Activated naive CD4-positive, alpha-beta T cell treated with anti-CD3 and anti-CD28 coated beads for 36 hours (primary cell): Measurements from ENCODE around the gene STOX1. TPM values are rescaled to one million over a fixed set of nuclear protein-coding genes. Genes with fewer than 3 reads are reported as not detected.

Source experiments
- CTCF ChIA-PET: fragments of 350-600 bp; sonication (Branson Sonifier 250); formaldehyde crosslinking; loops from one replicate; lab custom pipeline; 2021; ENCODE audit warnings: antibody characterized with exemption; lab: Charles Lee
- DNase-seq: peaks from one replicate; pipeline ENCODE4 v3.0.0-alpha.2; 2020
- H3K27ac Mint-ChIP-seq: one replicate; pipeline ENCODE4 v1.8.0; 2021; ENCODE audit warnings: mild to moderate bottlenecking, mixed read lengths
- H3K27me3 Mint-ChIP-seq: one replicate; pipeline ENCODE4 v1.8.0; 2021; ENCODE audit warnings: low read depth, mixed read lengths
- H3K36me3 Mint-ChIP-seq: one replicate; pipeline ENCODE4 v1.8.0; 2021; ENCODE audit warnings: low read depth, mixed read lengths
- H3K4me1 Mint-ChIP-seq: one replicate; pipeline ENCODE4 v1.8.0; 2021; ENCODE audit warnings: low read depth, mixed read lengths
- H3K4me3 Mint-ChIP-seq: one replicate; pipeline ENCODE4 v1.8.0; 2021; ENCODE audit warnings: mild to moderate bottlenecking, moderate library complexity, mixed read lengths
- H3K9me3 Mint-ChIP-seq: one replicate; pipeline ENCODE4 v1.8.0; 2021; ENCODE audit warnings: mixed read lengths
- intact Hi-C: fragments of 100-400 bp; cut with micrococcal nuclease; formaldehyde crosslinking; loops from one replicate; pipeline ENCODE4 v1.15.1; 2023
- total RNA-seq, 2 experiments: library from RNA; stranded (reverse); gene quantifications; one replicate each; pipeline ENCODE4 v1.2.3, GENCODE V29; 2021

Gene STOX1
- total RNA-seq, 2 experiments from 2014 or later: 0.38 to 0.42 TPM

DNA sequence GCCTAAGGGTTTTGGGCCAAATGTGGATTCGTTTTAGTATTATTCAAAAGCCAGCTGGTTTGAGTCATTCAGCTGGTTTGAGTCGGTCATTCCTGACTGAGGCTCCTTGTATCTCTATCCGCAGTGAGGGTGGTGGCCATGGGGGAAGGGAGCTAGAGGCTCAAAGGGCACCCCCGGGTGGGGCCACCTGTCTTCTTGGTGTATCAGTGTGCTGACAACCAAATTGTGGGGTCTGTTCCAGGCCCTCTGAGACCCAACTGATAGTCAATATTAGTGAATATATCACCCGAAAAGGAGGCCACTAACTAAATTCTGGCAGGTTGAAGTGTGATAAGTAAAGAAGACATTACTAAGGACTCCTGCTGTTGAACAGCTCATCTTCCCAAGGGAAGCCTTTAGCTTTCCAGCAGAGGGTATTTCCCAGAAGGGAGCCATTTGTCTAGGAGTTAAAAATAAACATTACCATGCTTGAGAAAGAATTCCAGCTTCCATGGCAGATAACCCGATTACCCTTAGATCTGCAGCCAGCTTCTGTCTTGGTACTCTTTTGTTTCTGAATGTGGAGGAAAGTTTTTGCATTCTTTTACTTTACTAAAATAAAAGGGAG, 43.9 kb downstream of the STOX1 start:
- no peaks in the 10 kb centered on the region for H3K36me3 Mint-ChIP-seq
- no peak for DNase-seq
- no peak overlapping the region for H3K27ac Mint-ChIP-seq
- H3K9me3 Mint-ChIP-seq: peaks cover 2% of the 10 kb centered on the region
- no peak overlapping the region for H3K4me3 Mint-ChIP-seq
- H3K4me1 Mint-ChIP-seq: peaks cover 14% of the 10 kb centered on the region
- CTCF ChIA-PET: interaction anchor here (0.6 to 1.6 kb wide), 2 partner anchors 12 to 426 kb away, joined by 3 to 4 read pairs; no protein-coding TSS in a partner anchor
- intact Hi-C loops: no loop called here
- H3K27me3 Mint-ChIP-seq: no peaks in the 10 kb centered on the region

DNA sequence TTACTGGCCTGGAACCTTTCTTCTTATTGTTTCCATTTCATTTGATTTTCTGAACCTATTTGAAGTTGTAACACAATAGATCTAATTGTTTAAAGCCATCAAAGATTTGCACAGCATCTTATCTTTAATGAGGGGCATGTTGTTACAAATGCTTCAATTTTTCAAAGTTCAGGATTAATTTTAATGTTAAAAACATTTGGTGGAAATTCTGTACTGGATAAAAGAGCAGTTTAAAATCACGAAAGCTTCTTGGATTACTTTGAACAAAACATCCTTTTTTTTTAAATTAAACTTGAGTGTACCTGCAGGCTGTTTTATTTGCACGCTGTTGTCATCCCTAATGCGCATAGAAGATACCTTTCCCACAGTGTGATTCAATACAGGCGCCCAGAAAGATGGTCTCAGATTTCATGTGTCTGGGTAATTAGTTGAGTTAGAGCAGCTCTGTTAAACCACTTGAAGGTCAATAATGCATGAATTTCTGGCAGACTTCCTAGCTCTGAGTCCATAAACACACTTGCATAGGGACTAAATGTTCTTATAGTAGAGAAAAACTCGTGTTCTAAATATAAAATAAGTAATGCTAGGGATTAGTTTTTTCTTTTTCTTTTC, 44.5 kb downstream of the STOX1 start:
- H3K36me3 Mint-ChIP-seq: no peaks in the 10 kb centered on the region
- H3K9me3 Mint-ChIP-seq: peaks cover 2% of the 10 kb centered on the region
- H3K27me3 Mint-ChIP-seq: no peaks in the 10 kb centered on the region
- peaks cover 10% of the 10 kb centered on the region for H3K4me1 Mint-ChIP-seq
- intact Hi-C loops: no loop called here
- H3K27ac Mint-ChIP-seq: no peak overlapping the region
- no peak for DNase-seq
- H3K4me3 Mint-ChIP-seq: no peak overlapping the region
- CTCF ChIA-PET: interaction anchor here (1.6 kb wide), 1 partner anchor 13 kb away, joined by 4 read pairs; no protein-coding TSS in a partner anchor

DNA sequence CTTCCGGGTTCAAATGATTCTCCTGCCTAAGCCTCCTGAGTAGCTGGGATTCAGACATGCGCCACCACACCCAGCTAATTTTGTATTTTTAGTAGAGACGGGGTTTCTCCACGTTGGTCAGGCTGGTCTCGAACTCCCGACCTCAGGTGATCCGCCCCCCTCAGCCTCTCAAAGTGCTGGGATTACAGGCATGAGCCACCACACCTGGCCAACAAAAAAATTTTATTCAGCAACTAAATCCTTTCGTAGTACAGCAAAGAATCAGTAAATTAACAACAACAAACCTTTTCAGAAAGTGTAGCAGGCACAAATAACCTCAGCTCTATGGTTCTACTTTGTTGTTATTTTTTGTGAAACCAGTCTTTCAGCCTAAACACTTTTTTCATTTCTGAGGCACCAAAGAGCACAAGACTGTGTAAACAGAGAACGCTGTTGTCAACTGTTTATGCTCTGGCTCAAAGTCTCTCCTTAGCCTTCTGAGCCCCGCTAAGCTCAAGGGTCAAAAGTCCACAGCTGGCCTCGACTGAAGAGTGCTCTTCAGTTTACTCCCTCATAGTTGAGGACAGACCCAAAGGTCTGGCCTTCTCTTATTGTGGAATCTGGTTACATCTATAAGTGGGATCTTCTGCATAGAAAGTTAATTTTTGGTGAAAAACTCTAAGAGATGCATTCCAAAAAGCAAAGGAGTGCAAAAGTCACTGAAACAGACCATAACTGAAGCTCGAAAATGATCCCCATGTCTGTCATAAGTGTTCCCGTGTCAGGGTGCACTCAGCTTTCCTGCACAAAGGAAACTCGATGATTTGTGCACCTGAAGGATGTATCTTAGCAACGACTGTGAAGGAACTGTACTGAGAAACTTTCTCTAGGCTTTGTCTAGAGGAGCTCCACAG, 49.2 kb downstream of the STOX1 start:
- intact Hi-C loops: no loop called here
- Mint-ChIP-seq H3K36me3 (no peaks in the 10 kb centered on the region), H3K9me3 (no peaks in the 10 kb centered on the region), H3K4me3 (no peak overlapping the region), H3K27me3 (no peaks in the 10 kb centered on the region), H3K27ac (no peak overlapping the region), H3K4me1 (no peaks in the 10 kb centered on the region)
- CTCF ChIA-PET: no interaction called here
- no peak for DNase-seq

DNA sequence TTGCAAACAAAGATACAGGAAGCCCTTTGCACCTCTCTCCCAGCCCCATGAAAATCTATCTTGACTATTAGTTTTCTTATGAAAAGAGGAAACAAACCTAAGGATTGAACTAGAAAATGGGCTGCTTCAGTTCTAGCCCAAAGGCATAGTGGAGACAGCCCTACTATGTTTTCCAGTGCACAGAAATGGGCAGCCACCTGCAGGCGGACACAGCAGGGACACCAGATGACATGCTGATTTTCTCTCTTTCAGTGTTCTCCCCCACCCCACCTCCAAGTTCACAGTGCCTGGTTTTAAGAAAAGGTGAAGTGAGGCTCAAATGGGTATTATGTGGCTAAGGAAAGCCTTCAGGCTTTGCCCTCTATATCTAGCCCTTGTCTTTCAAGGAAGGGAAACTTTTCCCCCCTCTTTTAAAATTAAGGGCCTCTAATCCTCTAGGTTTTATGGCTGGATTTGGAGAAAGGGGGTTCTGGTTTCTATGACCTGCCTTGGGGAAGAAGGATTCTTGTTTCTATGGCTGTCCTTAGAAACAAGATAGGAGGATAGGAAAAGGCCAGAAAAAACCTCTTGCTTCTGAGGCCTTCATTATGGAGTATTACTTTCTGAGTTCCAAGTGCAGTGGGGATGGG, 50.3 kb downstream of the STOX1 start:
- Mint-ChIP-seq H3K4me3 (no peak overlapping the region), H3K9me3 (no peaks in the 10 kb centered on the region), H3K36me3 (no peaks in the 10 kb centered on the region), H3K4me1 (no peaks in the 10 kb centered on the region), H3K27me3 (no peaks in the 10 kb centered on the region), H3K27ac (no peak overlapping the region)
- intact Hi-C loops: no loop called here
- CTCF ChIA-PET: no interaction called here
- no peak for DNase-seq

DNA sequence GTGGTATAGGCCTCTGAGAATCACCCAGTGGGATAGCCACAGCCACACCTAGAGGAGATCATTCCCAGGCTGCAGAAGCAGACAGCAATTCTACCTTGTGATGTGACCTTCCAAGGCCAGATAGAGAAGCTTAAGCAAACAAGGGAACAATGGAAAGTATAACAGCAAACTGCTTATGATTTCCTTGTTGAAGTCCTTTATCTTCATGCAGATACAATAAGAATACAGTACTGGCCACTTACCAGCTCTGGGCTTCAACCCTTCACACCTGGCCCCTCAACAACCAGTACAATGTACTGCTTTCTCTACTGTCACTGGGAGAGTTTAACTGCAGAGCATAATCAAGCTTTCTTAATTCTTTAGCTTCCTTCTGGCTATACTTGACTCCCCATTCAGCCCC, 51.2 kb downstream of the STOX1 start:
- CTCF ChIA-PET: no interaction called here
- no peaks in the 10 kb centered on the region for H3K4me1 Mint-ChIP-seq
- H3K4me3 Mint-ChIP-seq: no peak overlapping the region
- H3K27ac Mint-ChIP-seq: no peak overlapping the region
- H3K27me3 Mint-ChIP-seq: no peaks in the 10 kb centered on the region
- intact Hi-C loops: no loop called here
- H3K9me3 Mint-ChIP-seq: no peaks in the 10 kb centered on the region
- DNase-seq: no peak
- H3K36me3 Mint-ChIP-seq: no peaks in the 10 kb centered on the region

DNA sequence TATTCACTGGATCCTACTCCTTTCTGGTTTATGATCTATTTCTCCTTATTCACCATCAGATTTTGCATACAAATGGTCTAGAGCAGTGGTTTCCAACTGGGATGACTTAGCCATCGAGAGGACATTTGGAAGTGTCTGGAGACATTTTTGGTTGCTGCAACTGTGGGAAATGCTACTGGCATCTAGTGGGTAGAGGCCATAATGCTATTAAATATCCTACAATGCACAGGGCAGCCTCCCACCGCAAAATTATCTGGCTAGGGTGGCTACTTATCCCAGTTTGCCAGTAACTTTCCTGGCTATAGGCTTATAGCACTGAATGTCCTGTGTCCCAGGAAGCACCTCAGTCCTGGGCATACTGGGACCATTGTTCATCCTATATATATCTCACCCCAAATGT, 52.3 kb downstream of the STOX1 start:
- H3K4me1 Mint-ChIP-seq: no peaks in the 10 kb centered on the region
- intact Hi-C loops: no loop called here

DNA sequence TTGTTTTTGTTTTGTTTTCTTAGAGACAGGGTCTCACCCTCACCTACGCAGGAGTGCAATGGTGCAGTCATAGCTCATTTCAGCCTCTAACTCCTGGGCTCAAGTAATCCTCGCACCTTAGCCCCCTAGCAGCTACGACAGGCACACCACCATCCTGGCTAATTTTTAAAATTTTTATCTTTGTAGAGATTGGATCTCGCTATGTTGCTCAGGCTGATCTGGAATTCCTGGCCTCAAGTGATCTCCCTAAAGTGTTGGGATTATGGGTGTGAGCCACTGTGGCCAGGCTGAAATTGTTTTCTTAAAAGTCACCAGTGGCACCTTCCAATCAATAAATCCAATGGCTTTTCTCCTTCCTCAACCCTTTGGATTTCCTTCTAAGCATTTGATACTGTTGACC, 52.9 kb downstream of the STOX1 start:
- H3K4me1 Mint-ChIP-seq: no peaks in the 10 kb centered on the region
- no peak for DNase-seq
- H3K9me3 Mint-ChIP-seq: no peaks in the 10 kb centered on the region
- H3K36me3 Mint-ChIP-seq: no peaks in the 10 kb centered on the region
- H3K27ac Mint-ChIP-seq: no peak overlapping the region
- H3K4me3 Mint-ChIP-seq: no peak overlapping the region
- intact Hi-C loops: no loop called here
- CTCF ChIA-PET: no interaction called here
- no peaks in the 10 kb centered on the region for H3K27me3 Mint-ChIP-seq

More for the DNA sequence above, 52.3 kb downstream of the STOX1 start:
- Mint-ChIP-seq H3K4me3 (no peak overlapping the region), H3K9me3 (no peaks in the 10 kb centered on the region), H3K36me3 (no peaks in the 10 kb centered on the region), H3K27me3 (no peaks in the 10 kb centered on the region), H3K27ac (no peak overlapping the region)
- CTCF ChIA-PET: no interaction called here
- DNase-seq: no peak

DNA sequence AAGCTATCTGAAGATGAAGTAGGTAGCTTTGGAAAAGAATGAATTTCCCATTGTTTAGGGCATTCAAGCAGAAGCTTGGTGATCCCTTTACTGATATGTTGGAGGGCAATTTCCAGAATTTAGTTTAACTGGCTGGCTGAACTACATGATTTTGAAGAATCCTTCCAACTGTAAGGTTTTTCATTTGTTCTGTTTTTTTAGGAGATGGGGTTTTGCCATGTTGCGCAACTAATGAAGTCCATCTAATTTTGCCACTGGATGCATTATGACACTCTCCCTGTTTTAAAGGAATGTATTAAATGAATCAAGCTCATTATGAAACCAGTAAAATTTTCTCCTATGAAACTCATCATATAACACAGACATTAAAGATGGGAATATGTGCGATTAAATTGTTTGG, 67.7 kb downstream of the STOX1 start:
- intact Hi-C loops: loop anchor here (10.0 kb wide), 1 partner anchor 1040 kb away; no protein-coding TSS in a partner anchor
- H3K9me3 Mint-ChIP-seq: no peaks in the 10 kb centered on the region
- H3K4me1 Mint-ChIP-seq: peaks cover 2% of the 10 kb centered on the region
- H3K27me3 Mint-ChIP-seq: no peaks in the 10 kb centered on the region
- H3K36me3 Mint-ChIP-seq: no peaks in the 10 kb centered on the region
- no peak overlapping the region for H3K4me3 Mint-ChIP-seq
- no peak for DNase-seq
- H3K27ac Mint-ChIP-seq: no peak overlapping the region
- CTCF ChIA-PET: interaction anchor here (1.6 to 1.9 kb wide), 2 partner anchors 12 to 345 kb away, joined by 3 to 9 read pairs; no protein-coding TSS in a partner anchor

DNA sequence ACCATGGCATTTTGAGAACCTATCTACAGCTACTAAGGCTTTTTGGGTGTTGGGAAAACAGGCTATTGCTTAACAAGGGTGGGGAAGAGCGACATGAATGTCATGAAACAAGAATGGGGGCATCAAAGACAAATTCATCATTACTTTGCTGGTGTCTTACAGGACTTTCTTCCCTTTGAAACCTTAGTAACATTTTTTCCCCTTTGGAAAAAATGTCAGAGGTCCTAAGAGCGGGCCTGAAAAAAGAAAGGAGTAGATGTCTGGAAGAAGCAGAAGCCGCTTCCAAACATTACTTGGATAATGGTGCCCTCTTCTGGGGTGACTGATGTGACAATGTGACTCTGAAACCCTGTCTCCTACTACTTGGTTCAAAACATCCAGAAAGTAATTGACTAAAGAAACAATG, 70.0 kb downstream of the STOX1 start:
- H3K9me3 Mint-ChIP-seq: no peaks in the 10 kb centered on the region
- no peak overlapping the region for H3K27ac Mint-ChIP-seq
- DNase-seq: peak; percentile 70

DNA sequence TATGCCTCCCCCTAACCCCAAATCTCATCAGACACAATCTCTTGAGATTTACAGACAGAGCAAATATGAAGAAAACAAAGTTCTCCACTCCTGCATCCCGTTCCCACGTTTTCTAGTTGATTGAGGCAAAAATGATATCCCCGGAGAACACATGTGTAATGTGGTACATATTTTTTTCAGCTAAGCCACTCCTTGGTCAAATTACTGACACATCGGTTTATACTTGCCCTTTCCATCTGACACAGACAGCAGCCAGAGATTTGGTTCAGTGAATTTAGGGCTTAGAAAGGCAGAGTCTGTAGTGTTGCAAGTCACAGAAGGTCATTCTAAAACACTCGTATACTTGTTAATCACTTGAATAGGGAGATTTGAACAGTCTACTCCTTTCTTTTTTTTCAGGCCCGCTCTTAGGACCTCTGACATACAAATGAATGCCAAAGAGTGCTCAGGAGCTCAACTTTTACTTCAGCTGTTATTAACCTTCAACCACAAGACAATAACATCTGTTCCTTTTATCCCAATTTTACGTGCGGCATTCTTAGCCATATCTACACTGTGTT, 71.9 kb downstream of the STOX1 start:
- H3K4me3 Mint-ChIP-seq: no peak overlapping the region
- H3K27ac Mint-ChIP-seq: no peak overlapping the region

More for the DNA sequence above, 70.0 kb downstream of the STOX1 start:
- intact Hi-C loops: loop anchor here (1.0 to 10.0 kb wide), 4 partner anchors 105 to 1043 kb away; no protein-coding TSS in a partner anchor
- Mint-ChIP-seq H3K36me3 (peaks cover 4% of the 10 kb centered on the region), H3K4me1 (peaks cover 13% of the 10 kb centered on the region), H3K27me3 (no peaks in the 10 kb centered on the region), H3K4me3 (no peak overlapping the region)
- CTCF ChIA-PET: interaction anchor here (0.5 to 1.7 kb wide), 10 partner anchors 60 to 575 kb away, joined by 3 to 7 read pairs (median 3); partner anchors contain the start of gene STOX1

DNA sequence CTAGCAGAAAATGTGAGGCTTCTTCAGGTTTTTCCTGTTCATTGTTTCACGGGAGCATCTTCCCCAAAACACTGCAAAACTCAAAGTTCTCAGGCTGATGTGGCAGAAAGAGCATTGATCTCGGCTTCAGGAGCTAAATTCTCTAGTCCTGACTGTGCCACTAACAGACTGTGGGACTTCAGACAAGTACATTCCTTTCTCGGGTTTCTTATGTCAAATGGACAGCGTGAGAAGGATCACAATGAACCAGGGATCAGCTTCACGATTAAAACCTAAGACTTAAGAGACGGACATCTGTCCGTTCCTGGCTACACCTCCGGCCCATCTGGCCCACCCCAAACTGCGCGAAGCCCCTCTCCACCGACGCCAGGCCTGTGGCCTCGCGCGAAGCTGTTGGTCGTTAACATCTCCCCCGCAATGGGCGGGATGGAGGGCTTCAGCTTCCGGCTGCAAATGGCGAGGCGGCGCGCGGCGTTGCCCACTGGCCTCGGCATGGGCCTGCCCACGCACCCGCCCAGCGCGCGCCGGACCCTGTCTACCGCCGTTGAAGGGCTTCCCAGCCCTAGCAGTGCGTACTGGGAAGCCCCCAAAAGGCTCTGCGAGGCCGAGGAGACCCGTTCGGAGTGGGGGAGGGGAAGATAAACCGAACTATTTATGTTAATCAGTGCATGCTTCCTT, 73.2 kb downstream of the STOX1 start:
- Mint-ChIP-seq H3K9me3 (no peaks in the 10 kb centered on the region), H3K27ac (peak overlapping the region; percentile 97), H3K27me3 (no peaks in the 10 kb centered on the region), H3K4me3 (peak overlapping the region; percentile 93), H3K4me1 (peaks cover 36% of the 10 kb centered on the region), H3K36me3 (peaks cover 13% of the 10 kb centered on the region)
- DNase-seq: no peak
- CTCF ChIA-PET: interaction anchor here (0.6 kb wide), 1 partner anchor 40 kb away, joined by 3 read pairs; no protein-coding TSS in a partner anchor
- intact Hi-C loops: loop anchor here (1.0 to 10.0 kb wide), 16 partner anchors 30 to 1110 kb away; partner anchors contain the start of genes CCAR1, DDX21, DNA2 and HERC4

More for the DNA sequence above, 71.9 kb downstream of the STOX1 start:
- CTCF ChIA-PET: interaction anchor here (0.7 to 1.2 kb wide), 3 partner anchors 13 to 75 kb away, joined by 3 to 5 read pairs (median 3); no protein-coding TSS in a partner anchor
- intact Hi-C loops: loop anchor here (10.0 kb wide), 1 partner anchor 1044 kb away; no protein-coding TSS in a partner anchor
- no peak for DNase-seq
- no peaks in the 10 kb centered on the region for H3K27me3 Mint-ChIP-seq
- H3K36me3 Mint-ChIP-seq: peaks cover 12% of the 10 kb centered on the region
- no peaks in the 10 kb centered on the region for H3K9me3 Mint-ChIP-seq
- H3K4me1 Mint-ChIP-seq: peaks cover 25% of the 10 kb centered on the region
